Peyer's patch (tissue), 4 donors: ENCODE data around the gene PLEKHA7. TPM values are rescaled to one million over a fixed set of nuclear protein-coding genes. Genes with fewer than 3 reads are reported as not detected.
"Not testable (repeated sequence)": the region's sequence is repeated elsewhere in the genome, so short reads cannot be mapped to it uniquely, and the experiment has no call there.

Experiments
- DNase-seq, 3 donors: peaks; one replicate each; pipeline ENCODE4 v3.0.0-alpha.2; 2017 to 2019
- H3K27ac ChIP-seq, 4 donors: fragments of 200-600 bp; sonication (generic); one replicate each; pipeline ENCODE4 v1.5.1; 2016 to 2019
- H3K27me3 ChIP-seq, 2 donors: fragments of 200-600 bp; sonication (generic); one replicate each; pipeline ENCODE4 v1.5.1; 2019
- H3K36me3 ChIP-seq, 3 donors: fragments of 200-600 bp; sonication (generic); one replicate each; pipeline ENCODE4 v1.5.1; 2016 to 2019
- H3K4me1 ChIP-seq, 4 donors: fragments of 200-600 bp; sonication (generic); one replicate each; pipeline ENCODE4 v1.5.1; 2016 to 2019
- H3K4me3 ChIP-seq, 4 donors: fragments of 200-600 bp; sonication (generic); 1 replicate in 3 of 4; 2 replicates in 1 of 4; pipeline ENCODE4 v1.5.1; 2016 to 2019; ENCODE audit warnings: mild to moderate bottlenecking in 1 of 4
- H3K9me3 ChIP-seq, 4 donors: fragments of 200-600 bp; sonication (generic); one replicate each; pipeline ENCODE4 v1.5.1; 2016 to 2019; ENCODE audit warnings: mild to moderate bottlenecking in 1 of 4
- CTCF ChIP-seq, 6 experiments: fragments of 450-650 bp in 4 of 6; fragments of 200-600 bp in 2 of 6; sonication (generic) in 1 of 6; IDR thresholded peaks; one replicate each; pipeline ENCODE4 v1.5.1; 2017 to 2019; ENCODE audit warnings: antibody characterized with exemption in 6 of 6, mild to moderate bottlenecking in 3 of 6, moderate library complexity in 1 of 6
- POLR2A ChIP-seq, 2 donors: fragments of 450-650 bp; IDR thresholded peaks; one replicate each; pipeline ENCODE4 v1.5.1; 2017; ENCODE audit warnings: antibody characterized with exemption in 2 of 2, mild to moderate bottlenecking in 2 of 2, moderate library complexity in 2 of 2
- total RNA-seq, 4 donors: library from RNA; depleted of rRNA; stranded (reverse); fragments of >200 nt; gene quantifications; one replicate each; pipeline ENCODE4 v1.1.0, GENCODE V29; 2016

Gene PLEKHA7
- total RNA-seq, 4 donors from 2014 or later, result 129 to 211 (median 176) TPM

GRCh38 chr11:16905375-16905774 is 108.8 kb downstream of the PLEKHA7 start:
- Histone ChIP-seq H3K27ac (peak overlapping the region in 1 of 4 donors; percentile 17), H3K4me3 (no peak overlapping the region), H3K4me1 (peaks cover 0 to 43% (median 16%) of the 10 kb centered on the region in 4 donors), H3K9me3 (no peaks in the 10 kb centered on the region), H3K27me3 (no peaks in the 10 kb centered on the region), H3K36me3 (no peaks in the 10 kb centered on the region)
- no peak for DNase-seq
- TF ChIP-seq POLR2A (IDR thresholded peaks at IDR 0.05) (no peak), CTCF (IDR thresholded peaks at IDR 0.05) (no peak)

GRCh38 chr11:16904761-16905160 is 109.5 kb downstream of the PLEKHA7 start:
- not testable (repeated sequence) for DNase-seq, H3K4me3 ChIP-seq

GRCh38 chr11:16902781-16903378 is 111.3 kb downstream of the PLEKHA7 start:
- TF ChIP-seq POLR2A (IDR thresholded peaks at IDR 0.05) (no peak), CTCF (IDR thresholded peaks at IDR 0.05) (no peak)
- peaks cover 0 to 55% (median 15%) of the 10 kb centered on the region in 4 donors for H3K4me1 ChIP-seq
- H3K27me3 ChIP-seq, result no peaks in the 10 kb centered on the region
- DNase-seq, result no peak
- H3K9me3 ChIP-seq, result no peaks in the 10 kb centered on the region
- H3K27ac ChIP-seq, result peak overlapping the region; percentile 5 to 81 (median 60)
- H3K36me3 ChIP-seq, result no peaks in the 10 kb centered on the region
- H3K4me3 ChIP-seq, result no peak overlapping the region

More at GRCh38 chr11:16904761-16905160, 109.5 kb downstream of the PLEKHA7 start:
- not testable (repeated sequence) for H3K27ac ChIP-seq, H3K27me3 ChIP-seq, H3K36me3 ChIP-seq, H3K9me3 ChIP-seq
- H3K4me1 ChIP-seq, result peaks cover 0 to 44% (median 15%) of the 10 kb centered on the region in 4 donors

- Histone ChIP-seq H3K9me3 (no peaks in the 10 kb centered on the region), H3K36me3 (no peaks in the 10 kb centered on the region), H3K27me3 (no peaks in the 10 kb centered on the region), H3K27ac (peak overlapping the region in 3 of 4 donors; percentile 52 to 81 (median 67)), H3K4me1 (peaks cover 0 to 61% (median 15%) of the 10 kb centered on the region in 4 donors), H3K4me3 (no peak overlapping the region)
- DNase-seq, result no peak
- TF ChIP-seq CTCF (IDR thresholded peaks at IDR 0.05) (no peak), POLR2A (IDR thresholded peaks at IDR 0.05) (no peak)
These were observed 112.0 kb downstream of the PLEKHA7 start for GRCh38 chr11:16902182-16902581.

GRCh38 chr11:16900491-16900890 is 113.7 kb downstream of the PLEKHA7 start:
- no peak for TF ChIP-seq POLR2A (IDR thresholded peaks at IDR 0.05)
- Histone ChIP-seq H3K4me1 (peaks cover 0 to 61% (median 15%) of the 10 kb centered on the region in 4 donors), H3K9me3 (no peaks in the 10 kb centered on the region), H3K36me3 (no peaks in the 10 kb centered on the region), H3K4me3 (no peak overlapping the region), H3K27ac (peak overlapping the region in 2 of 4 donors; percentile 69 to 71), H3K27me3 (no peaks in the 10 kb centered on the region)
- DNase-seq, result no peak

GRCh38 chr11:16899708-16900303 is 114.4 kb downstream of the PLEKHA7 start:
- Histone ChIP-seq H3K27ac (peak overlapping the region in 2 of 4 donors; percentile 69 to 71), H3K27me3 (no peaks in the 10 kb centered on the region), H3K36me3 (no peaks in the 10 kb centered on the region), H3K4me3 (no peak overlapping the region), H3K4me1 (peaks cover 0 to 61% (median 13%) of the 10 kb centered on the region in 4 donors), H3K9me3 (no peaks in the 10 kb centered on the region)
- DNase-seq, result peak in 2 of 3 donors; percentile 61 to 62
- TF ChIP-seq POLR2A (IDR thresholded peaks at IDR 0.05) (no peak), CTCF (IDR thresholded peaks at IDR 0.05) (no peak)
